ENCODE results near the gene ZNF785.

GRCh38 chr16:30585400-30586191 lies at the start of gene ZNF785:
- TF ChIP-seq YY1 (IDR thresholded peaks at IDR 0.05; ENCODE audit: insufficient read depth, insufficient read length), result peak; percentile 98
- no peak for TF ChIP-seq ZNF274 (IDR thresholded peaks at IDR 0.05; ENCODE audit: low read depth, low read length)
- no peak for TF ChIP-seq SUZ12 (IDR thresholded peaks at IDR 0.05; ENCODE audit: extremely low read depth, insufficient read depth, insufficient read length)
